ENCODE data around the gene BPTF. TPM values are rescaled to one million over a fixed set of nuclear protein-coding genes. Genes with fewer than 3 reads are reported as not detected.

Gene BPTF
- total and polyA plus RNA-seq, 2 of the 8 experiments (the other 6 are each of a cell fraction or from before 2014, with no cell fraction given), result 107 to 228 TPM

DNA sequence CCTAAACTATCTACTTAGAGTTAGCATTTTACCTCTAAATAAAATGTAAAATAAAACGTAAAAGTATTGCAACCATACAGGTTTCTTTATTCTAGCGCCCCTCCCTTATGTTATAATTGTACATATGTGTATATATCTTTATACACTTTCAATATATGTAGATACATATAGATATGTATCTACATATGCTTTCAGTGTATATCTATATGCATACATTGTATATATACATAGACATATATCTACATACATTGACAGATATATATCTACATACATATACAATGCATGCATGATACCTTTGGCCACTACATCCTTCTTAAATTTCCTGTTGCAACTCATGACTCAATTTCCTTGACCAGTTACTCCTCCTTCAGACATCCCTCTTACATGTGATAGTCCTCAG is 16.7 kb downstream of the BPTF start:
- Histone ChIP-seq H3K79me2 (ENCODE audit: control insufficient read depth in 1 of 2, insufficient read depth in 2 of 2, low read length in 2 of 2) (peaks cover 32 to 98% of the 10 kb centered on the region in 2 experiments), H2BK120ac (replicated peaks; ENCODE audit: low read depth, low read length) (no peak overlapping the region)

More for the DNA sequence above, 16.7 kb downstream of the BPTF start:
- H3K23ac ChIP-seq (ENCODE audit: insufficient read length), result no peak overlapping the region
- H2AFZ ChIP-seq (ENCODE audit: low read length), result no peak overlapping the region
- H3K79me1 ChIP-seq (ENCODE audit: low read depth, low read length), result no peaks in the 10 kb centered on the region; the same call in 1 of the 2 replicates
- no peaks in the 10 kb centered on the region for H3K36me3 ChIP-seq (ENCODE audit: control insufficient read depth in 2 of 4, insufficient read depth in 4 of 4, low read length in 3 of 4)
- no peak overlapping the region for H2BK20ac ChIP-seq (ENCODE audit: low read length)
- H2BK15ac ChIP-seq (ENCODE audit: low read length), result no peak overlapping the region
- H3K18ac ChIP-seq (ENCODE audit: extremely low read depth, low read length), result no peak overlapping the region
- H3K56ac ChIP-seq (replicated peaks; ENCODE audit: insufficient read length, low read depth, low read length), result no peak overlapping the region
- no peak overlapping the region for H2BK12ac ChIP-seq (ENCODE audit: low read depth, low read length)
- H4K91ac ChIP-seq (replicated peaks; ENCODE audit: insufficient read length, low read length), result no peak overlapping the region
- H3K4me3 ChIP-seq (ENCODE audit: extremely low read depth in 1 of 4, insufficient read depth in 2 of 4, low read depth in 3 of 4, low read length in 4 of 4), result no peak overlapping the region
- ChIA-PET POLR2A (ENCODE audit: partially characterized antibody) (no interaction called here), CTCF (ENCODE audit: partially characterized antibody) (no interaction called here)
- H3K9ac ChIP-seq (replicated peaks in 1 of 4; ENCODE audit: extremely low read depth in 1 of 4, low read depth in 3 of 4, low read length in 3 of 4), result no peak overlapping the region
- H3K27me3 ChIP-seq (replicated peaks in 1 of 4; ENCODE audit: control insufficient read depth in 3 of 4, extremely low read depth in 1 of 4, insufficient read depth in 3 of 4, low read length in 3 of 4), result no peaks in the 10 kb centered on the region
- TF ChIP-seq ATF3 (IDR thresholded peaks at IDR 0.05; ENCODE audit: insufficient read depth, low read depth, low read length) (no peak), RBBP5 (IDR thresholded peaks at IDR 0.05; ENCODE audit: borderline replicate concordance, low read depth, low read length) (no peak), RXRA (IDR thresholded peaks at IDR 0.05; ENCODE audit: insufficient read depth, low read depth, low read length) (no peak), JUN (IDR thresholded peaks at IDR 0.05; ENCODE audit: low read depth, low read length) (no peak), PHF8 (conservative IDR thresholded peaks at IDR 0.05; ENCODE audit: low read depth, low read length) (no peak), POLR2A (IDR thresholded peaks at IDR 0.05; ENCODE audit: control extremely low read depth in 1 of 2, low read depth in 2 of 2, low read length in 2 of 2) (no peak)
- no peak overlapping the region for H3K4me2 ChIP-seq (ENCODE audit: insufficient read depth in 1 of 2, low read depth in 2 of 2, low read length in 2 of 2)
- DNase-seq (ENCODE audit: low read depth in 1 of 2, low spot score in 2 of 2) (no peak), FAIRE-seq (no peak)
- no peak overlapping the region for H3K27ac ChIP-seq (ENCODE audit: low read depth, low read length)
- no peaks in the 10 kb centered on the region for H3K9me3 ChIP-seq (ENCODE audit: insufficient read depth in 2 of 2, low read depth in 1 of 2, low read length in 1 of 2)
- H3K4ac ChIP-seq (replicated peaks; ENCODE audit: insufficient read length, low read depth, low read length), result no peak overlapping the region
- no peak overlapping the region for H2AK5ac ChIP-seq (ENCODE audit: low read depth, low read length)
- no peak overlapping the region for H4K5ac ChIP-seq (ENCODE audit: insufficient read length, low read depth, low read length)
- peaks cover 0 to 3% (median 0%) of the 10 kb centered on the region in 4 experiments; a peak in 2 of 7 replicates for H3K4me1 ChIP-seq (replicated peaks in 1 of 4; ENCODE audit: control insufficient read depth in 3 of 4, insufficient read depth in 4 of 4, low read length in 3 of 4)
- H4K8ac ChIP-seq (ENCODE audit: extremely low read depth, insufficient read depth, low read length), result no peak overlapping the region
- no peak overlapping the region for H2BK5ac ChIP-seq (ENCODE audit: low read depth, low read length)
- H3K14ac ChIP-seq (ENCODE audit: insufficient read length), result no peak overlapping the region
- no peaks in the 10 kb centered on the region for H3K23me2 ChIP-seq (ENCODE audit: low read depth, low read length)
- H4K20me1 ChIP-seq (replicated peaks in 1 of 2; ENCODE audit: control insufficient read depth in 1 of 2, insufficient read depth in 2 of 2, low read length in 2 of 2), result peaks cover 7 to 10% of the 10 kb centered on the region in 2 experiments
- WGBS, 2 experiments (ENCODE audit: extremely low coverage in 1 of 2, insufficient coverage in 1 of 2, insufficient read length in 1 of 2, insufficient replicate concordance in 2 of 2, low coverage in 1 of 2, low lambda C conversion rate in 2 of 2, missing lambda C conversion rate in 1 of 2), result 91% methylated on average over 2 of the region's 2 CpGs; no CpG with 5 or more reads in 1 of the 2 experiments
